GM18517 (cell line): ENCODE data around the gene CCT5.
A peak's percentile ranks its signal among the peaks of the same experiment; 100 is the strongest.

ENCODE experiments used
- ATAC-seq: cut with Tn5 transposase; IDR thresholded peaks from one replicate; pipeline ENCODE4 v1.9.1; 2021; ENCODE audit warnings: mild to moderate bottlenecking, moderate library complexity; ENCODE audit not compliant: unreplicated experiment

CCT5 gene

DNA sequence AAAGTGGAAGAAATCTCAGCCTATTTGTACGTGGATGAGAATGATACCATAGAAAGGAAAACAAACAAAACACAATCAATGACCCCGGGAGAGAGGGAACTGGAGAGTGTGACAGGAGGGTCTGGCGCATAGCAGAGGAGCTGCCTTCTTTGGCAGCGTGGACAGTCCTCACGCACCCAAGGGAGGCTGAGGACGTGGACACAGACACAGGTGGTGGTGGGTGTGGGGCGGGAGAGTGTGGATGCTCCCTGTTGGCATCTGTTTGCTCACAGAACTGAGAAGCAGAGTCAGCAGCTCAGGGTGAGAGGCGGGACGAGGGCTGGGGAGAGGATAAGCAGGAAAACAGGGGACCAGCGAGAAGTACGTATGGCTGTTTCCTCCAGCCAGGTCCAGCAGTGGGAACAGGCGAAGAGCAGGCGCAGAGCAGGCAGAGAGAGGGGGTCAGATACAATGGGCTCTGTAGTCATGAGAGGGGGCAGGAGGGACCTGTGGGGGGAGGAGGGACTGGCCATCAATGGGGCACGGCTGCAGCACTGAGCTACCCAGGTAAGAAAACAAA, 47.6 kb downstream of the CCT5 start:
- ATAC-seq: no peak

DNA sequence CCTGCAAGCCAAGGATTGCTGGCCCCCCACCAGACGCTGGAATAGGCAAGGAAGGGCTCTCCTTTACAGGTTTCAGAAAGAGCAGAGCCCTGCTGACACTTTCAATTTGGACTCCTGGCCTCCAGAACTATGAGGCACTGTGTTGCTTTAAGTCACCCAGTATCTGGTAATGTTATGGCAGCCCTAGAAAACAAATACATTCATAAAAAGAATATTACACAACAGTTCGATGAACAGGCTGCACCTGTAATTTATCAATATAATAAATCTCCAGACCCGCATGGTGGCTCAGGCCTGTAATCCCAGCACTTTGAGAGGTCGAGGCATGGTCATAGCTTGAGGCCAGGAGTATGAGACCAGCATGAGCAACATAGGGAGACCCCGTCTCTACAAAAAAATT, 50.2 kb downstream of the CCT5 start:
- no peak for ATAC-seq

- no peak for ATAC-seq
Measured at GRCh38 chr5:10301266-10301665, 51.2 kb downstream of the CCT5 start.

DNA sequence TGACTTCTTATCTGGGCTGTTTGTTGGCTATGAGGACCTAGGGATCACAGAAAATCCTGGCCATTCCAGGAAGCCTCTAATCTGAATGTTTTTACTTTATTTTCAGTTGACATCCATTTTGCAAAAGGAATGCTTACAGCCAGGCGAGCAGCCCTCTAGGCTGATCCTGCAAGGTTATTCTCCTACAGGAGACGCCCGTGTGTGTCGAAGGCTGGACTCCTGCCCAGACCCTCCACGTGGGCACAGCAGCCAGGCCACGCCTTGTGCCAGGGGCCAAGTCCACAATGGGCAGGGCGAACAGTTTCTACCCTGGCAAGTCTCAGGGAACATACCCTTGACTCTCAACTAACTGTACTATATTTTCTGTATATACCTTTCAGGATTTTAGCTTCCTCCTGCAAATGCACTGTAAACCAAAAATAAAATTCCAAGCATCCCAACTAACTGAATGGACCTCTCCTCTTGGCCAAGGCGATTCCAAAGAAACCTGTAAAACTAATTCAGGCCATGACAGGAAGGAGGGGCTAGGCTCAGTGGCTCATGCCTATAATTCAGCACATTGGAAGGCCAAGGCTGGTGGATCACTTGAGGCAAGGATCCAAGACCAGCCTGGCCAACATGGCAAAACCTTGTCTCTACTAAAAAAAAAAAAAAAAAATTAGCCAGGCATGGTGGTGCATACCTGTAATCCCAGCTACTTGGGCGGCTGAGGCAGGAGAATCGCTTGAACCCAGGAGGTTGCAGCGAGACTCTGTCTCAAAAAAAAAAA, 51.9 kb downstream of the CCT5 start:
- ATAC-seq: no peak

GRCh38 chr5:10303201-10303600, 53.1 kb downstream of the CCT5 start:
- ATAC-seq: no peak

GRCh38 chr5:10303699-10304170, 53.7 kb downstream of the CCT5 start:
- no peak for ATAC-seq

GRCh38 chr5:10304932-10305331, 54.9 kb downstream of the CCT5 start:
- no peak for ATAC-seq

GRCh38 chr5:10306114-10306513, 56.0 kb downstream of the CCT5 start:
- no peak for ATAC-seq

- ATAC-seq: no peak
Measured at GRCh38 chr5:10306806-10307205, 56.7 kb downstream of the CCT5 start.

GRCh38 chr5:10307206-10308148, 57.4 kb downstream of the CCT5 start, which contains the start of gene CMBL:
Gene CMBL, minus strand, starts transcription at chr5:10307902. Its CDS starts 17,140 bp downstream, at chr5:10290762.
- peak; percentile 73 for ATAC-seq

- ATAC-seq: no peak
Measured at GRCh38 chr5:10308844-10309243, 58.8 kb downstream of the CCT5 start.

DNA sequence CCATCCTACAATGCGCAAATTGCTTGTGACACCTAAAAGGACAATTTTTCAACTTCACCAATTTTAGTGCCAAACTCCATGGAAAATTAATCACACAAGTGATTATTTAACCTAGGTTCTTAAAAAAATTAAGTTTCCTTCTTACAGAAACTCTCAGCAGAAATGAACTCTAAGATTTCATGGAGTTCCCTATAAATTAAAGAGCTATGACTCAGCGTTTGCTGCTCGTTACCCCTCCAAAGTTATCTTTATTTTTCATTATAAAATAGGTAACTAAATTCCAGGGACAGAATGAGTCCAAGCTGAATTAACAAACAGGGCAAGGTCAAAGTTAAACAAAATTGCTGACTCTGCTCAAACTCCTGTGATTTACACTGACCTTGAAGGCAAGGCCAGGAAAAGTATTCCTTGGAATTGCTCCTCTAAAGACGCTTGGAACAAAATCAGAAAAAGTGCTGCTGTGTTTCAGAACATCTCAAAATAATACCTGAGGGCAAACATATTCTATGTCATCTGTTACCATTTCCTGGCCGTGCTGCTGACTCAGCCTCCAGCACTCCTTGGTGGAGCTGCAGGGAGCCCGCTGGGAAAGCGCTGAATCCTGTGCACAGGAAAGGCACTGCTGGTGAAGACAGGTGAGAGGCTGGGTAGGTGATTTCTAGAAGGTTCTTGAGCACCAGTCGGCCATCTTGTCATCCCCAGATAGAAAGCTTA, 60.1 kb downstream of the CCT5 start:
- ATAC-seq: no peak

DNA sequence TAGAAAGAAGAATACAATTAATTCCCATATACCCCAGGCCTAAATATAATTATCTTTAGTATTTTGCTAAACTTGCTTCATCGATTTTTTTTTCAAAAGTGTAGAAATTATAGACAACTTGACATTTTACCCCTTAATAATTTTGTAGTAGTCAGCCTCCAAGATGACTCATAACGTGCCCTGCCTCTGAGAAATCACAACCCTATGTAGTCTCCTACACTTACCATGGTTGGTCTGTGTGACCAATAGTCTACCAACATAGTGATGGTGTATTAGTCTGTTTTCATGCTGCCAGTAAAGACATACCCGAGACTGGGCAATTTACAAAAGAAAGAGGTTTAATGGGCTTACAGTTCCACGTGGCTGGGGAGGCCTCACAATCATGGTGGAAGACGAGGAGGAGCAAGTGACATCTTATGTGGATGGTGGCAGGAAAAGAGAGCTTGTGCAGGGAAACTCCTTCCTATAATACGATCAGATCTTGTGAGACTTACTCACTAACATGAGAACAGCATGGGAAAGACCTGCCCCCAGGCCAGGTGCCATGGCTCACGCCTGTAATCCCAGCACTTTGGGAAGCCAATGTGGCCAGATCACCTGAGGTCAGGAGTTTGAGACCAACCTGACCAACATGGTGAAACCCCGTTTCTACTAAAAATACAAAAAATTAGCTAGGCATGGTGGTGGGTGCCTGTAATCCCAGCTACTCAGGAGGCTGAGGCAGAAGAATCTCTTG, 60.9 kb downstream of the CCT5 start:
- ATAC-seq: peak; percentile 48

GRCh38 chr5:10311595-10312425, 61.7 kb downstream of the CCT5 start:
- no peak for ATAC-seq

GRCh38 chr5:10315201-10315600, 65.1 kb downstream of the CCT5 start:
- no peak for ATAC-seq
